Neural cell (in vitro differentiated cells): ENCODE data around the gene REST.

Source experiments
- EP300 ChIP-seq: fragments of 450-650 bp; conservative IDR thresholded peaks from 2 replicates; pipeline ENCODE4 v1.6.1; 2014; ENCODE audit warnings: antibody characterized with exemption, mild to moderate bottlenecking, moderate library complexity; ENCODE audit not compliant: poor library complexity, severe bottlenecking
- EZH2 ChIP-seq: fragments of 200-600, 300-800 bp; shearing (Covaris generic), sonication (generic); IDR thresholded peaks from 2 replicates; pipeline ENCODE4 v1.6.1; 2014; ENCODE audit warnings: antibody characterized with exemption, low read length, borderline replicate concordance, mild to moderate bottlenecking; ENCODE audit not compliant: insufficient read depth, poor library complexity, severe bottlenecking
- POLR2AphosphoS5 ChIP-seq: IDR thresholded peaks from 2 replicates; pipeline ENCODE4 v1.6.1; 2012
- RAD21 ChIP-seq: fragments of 450-650 bp; conservative IDR thresholded peaks from 2 replicates; pipeline ENCODE4 v1.6.1; 2014; ENCODE audit warnings: antibody characterized with exemption, mild to moderate bottlenecking, moderate library complexity
- SMC3 ChIP-seq: fragments of 450-650 bp; conservative IDR thresholded peaks from 2 replicates; pipeline ENCODE4 v1.6.1; 2014; ENCODE audit warnings: antibody characterized with exemption, mild to moderate bottlenecking, moderate library complexity; ENCODE audit not compliant: poor library complexity
- TAF1 ChIP-seq: IDR thresholded peaks from 2 replicates; pipeline ENCODE4 v1.6.1; 2012; ENCODE audit warnings: low read depth
- TF ChIP-seq, protein P1 (sequence below): fragments of 450-650 bp; IDR thresholded peaks from 2 replicates; pipeline ENCODE4 v1.5.1; 2014; ENCODE audit warnings: antibody characterized with exemption, mild to moderate bottlenecking, moderate library complexity; ENCODE audit not compliant: poor library complexity, severe bottlenecking
- TF ChIP-seq, protein P2 (sequence below): IDR thresholded peaks from 2 replicates; pipeline ENCODE4 v1.6.1; 2012; ENCODE audit warnings: borderline replicate concordance

DNA sequence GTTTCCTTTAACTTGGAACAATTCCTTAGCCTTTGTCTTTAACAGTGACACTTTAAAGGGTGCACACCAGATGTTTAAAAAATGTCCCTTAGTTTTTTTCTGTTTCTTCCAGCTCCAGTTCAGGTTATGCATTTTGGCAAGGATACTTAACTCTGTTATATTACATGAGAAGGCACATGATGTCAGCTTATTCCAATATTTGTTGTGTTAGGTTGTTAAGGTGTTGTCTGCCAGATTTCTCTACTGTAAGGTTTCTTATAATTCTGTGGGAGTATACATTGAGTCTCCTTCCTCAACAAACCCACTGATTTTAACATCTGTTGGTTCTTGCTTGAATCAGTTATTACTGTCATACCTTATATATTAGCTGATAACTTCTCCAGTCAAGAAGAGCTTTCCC, 33.3 kb downstream of the REST start:
- TF ChIP-seq, protein P1, sequence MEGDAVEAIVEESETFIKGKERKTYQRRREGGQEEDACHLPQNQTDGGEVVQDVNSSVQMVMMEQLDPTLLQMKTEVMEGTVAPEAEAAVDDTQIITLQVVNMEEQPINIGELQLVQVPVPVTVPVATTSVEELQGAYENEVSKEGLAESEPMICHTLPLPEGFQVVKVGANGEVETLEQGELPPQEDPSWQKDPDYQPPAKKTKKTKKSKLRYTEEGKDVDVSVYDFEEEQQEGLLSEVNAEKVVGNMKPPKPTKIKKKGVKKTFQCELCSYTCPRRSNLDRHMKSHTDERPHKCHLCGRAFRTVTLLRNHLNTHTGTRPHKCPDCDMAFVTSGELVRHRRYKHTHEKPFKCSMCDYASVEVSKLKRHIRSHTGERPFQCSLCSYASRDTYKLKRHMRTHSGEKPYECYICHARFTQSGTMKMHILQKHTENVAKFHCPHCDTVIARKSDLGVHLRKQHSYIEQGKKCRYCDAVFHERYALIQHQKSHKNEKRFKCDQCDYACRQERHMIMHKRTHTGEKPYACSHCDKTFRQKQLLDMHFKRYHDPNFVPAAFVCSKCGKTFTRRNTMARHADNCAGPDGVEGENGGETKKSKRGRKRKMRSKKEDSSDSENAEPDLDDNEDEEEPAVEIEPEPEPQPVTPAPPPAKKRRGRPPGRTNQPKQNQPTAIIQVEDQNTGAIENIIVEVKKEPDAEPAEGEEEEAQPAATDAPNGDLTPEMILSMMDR = no peak
- no peak for TF ChIP-seq RAD21
- TF ChIP-seq, protein P2, sequence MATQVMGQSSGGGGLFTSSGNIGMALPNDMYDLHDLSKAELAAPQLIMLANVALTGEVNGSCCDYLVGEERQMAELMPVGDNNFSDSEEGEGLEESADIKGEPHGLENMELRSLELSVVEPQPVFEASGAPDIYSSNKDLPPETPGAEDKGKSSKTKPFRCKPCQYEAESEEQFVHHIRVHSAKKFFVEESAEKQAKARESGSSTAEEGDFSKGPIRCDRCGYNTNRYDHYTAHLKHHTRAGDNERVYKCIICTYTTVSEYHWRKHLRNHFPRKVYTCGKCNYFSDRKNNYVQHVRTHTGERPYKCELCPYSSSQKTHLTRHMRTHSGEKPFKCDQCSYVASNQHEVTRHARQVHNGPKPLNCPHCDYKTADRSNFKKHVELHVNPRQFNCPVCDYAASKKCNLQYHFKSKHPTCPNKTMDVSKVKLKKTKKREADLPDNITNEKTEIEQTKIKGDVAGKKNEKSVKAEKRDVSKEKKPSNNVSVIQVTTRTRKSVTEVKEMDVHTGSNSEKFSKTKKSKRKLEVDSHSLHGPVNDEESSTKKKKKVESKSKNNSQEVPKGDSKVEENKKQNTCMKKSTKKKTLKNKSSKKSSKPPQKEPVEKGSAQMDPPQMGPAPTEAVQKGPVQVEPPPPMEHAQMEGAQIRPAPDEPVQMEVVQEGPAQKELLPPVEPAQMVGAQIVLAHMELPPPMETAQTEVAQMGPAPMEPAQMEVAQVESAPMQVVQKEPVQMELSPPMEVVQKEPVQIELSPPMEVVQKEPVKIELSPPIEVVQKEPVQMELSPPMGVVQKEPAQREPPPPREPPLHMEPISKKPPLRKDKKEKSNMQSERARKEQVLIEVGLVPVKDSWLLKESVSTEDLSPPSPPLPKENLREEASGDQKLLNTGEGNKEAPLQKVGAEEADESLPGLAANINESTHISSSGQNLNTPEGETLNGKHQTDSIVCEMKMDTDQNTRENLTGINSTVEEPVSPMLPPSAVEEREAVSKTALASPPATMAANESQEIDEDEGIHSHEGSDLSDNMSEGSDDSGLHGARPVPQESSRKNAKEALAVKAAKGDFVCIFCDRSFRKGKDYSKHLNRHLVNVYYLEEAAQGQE = no peak
- no peak for TF ChIP-seq EP300
- no peak for TF ChIP-seq EZH2
- no peak for TF ChIP-seq SMC3
- no peak for TF ChIP-seq TAF1
- TF ChIP-seq POLR2AphosphoS5 = no peak
